Epithelial cell of esophagus (primary cell): Measurements from ENCODE around the gene ARHGAP10.
"Not testable (repeated sequence)": the region's sequence is repeated elsewhere in the genome, so short reads cannot be mapped to it uniquely, and the experiment has no call there.

ENCODE experiments used
- DNase-seq: peaks from one replicate; pipeline ENCODE4 v3.0.0; 2010; ENCODE audit warnings: low read depth
- H3K4me3 ChIP-seq: 2 replicates; pipeline ENCODE4 v1.5.1; 2011; ENCODE audit warnings: mild to moderate bottlenecking, low read length, control low read depth
- TF ChIP-seq, protein P1 (sequence below): IDR thresholded peaks from 2 replicates; pipeline ENCODE4 v1.5.1; 2011; ENCODE audit warnings: low read depth, mild to moderate bottlenecking, low read length, control low read depth, inconsistent platforms; ENCODE audit not compliant: insufficient read depth; ENCODE audit errors: missing control alignments

The ARHGAP10 gene

DNA sequence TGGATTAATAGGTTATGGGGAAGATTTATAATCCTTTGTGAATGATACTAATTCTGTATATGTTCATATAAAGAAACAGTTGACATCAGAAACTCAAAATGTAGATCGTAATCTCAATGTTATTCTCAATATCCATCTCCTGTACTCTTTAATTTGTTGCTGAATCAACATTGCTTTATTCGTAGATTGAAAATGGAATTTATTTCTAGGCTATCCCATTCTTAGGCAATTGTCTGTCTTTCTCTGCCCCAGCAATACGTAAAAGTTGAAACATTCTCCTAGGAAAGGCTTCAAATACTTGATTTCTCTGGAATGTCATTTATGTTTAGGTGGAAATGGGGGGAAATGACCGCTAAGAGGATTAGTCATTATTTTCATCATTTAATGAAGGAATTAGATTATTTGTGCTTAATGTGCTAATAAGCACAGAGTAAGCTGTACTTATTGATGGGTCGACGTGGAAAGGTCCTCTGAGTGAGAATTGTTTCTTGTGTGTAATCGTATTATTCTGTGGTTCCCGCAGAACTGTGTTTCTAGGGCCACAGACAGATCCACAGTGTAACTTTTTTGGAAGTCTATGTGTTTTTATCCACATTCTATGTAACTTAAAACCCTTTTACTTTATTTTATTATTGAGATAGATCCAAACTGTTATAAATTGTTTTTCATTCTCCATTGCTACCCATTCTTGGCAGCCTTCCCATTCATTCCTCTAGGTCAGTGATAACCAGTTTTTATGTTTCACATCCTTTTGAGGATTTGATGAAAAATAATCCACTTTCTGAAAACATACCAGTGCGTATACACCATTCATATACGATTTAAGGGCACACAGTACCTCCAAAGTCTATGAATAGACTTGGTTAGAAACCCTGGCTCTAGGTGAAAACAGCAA is 262.9 kb downstream of the ARHGAP10 start:
- TF ChIP-seq, protein P1, sequence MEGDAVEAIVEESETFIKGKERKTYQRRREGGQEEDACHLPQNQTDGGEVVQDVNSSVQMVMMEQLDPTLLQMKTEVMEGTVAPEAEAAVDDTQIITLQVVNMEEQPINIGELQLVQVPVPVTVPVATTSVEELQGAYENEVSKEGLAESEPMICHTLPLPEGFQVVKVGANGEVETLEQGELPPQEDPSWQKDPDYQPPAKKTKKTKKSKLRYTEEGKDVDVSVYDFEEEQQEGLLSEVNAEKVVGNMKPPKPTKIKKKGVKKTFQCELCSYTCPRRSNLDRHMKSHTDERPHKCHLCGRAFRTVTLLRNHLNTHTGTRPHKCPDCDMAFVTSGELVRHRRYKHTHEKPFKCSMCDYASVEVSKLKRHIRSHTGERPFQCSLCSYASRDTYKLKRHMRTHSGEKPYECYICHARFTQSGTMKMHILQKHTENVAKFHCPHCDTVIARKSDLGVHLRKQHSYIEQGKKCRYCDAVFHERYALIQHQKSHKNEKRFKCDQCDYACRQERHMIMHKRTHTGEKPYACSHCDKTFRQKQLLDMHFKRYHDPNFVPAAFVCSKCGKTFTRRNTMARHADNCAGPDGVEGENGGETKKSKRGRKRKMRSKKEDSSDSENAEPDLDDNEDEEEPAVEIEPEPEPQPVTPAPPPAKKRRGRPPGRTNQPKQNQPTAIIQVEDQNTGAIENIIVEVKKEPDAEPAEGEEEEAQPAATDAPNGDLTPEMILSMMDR: no peak
- DNase-seq: no peak
- no peak overlapping the region for H3K4me3 ChIP-seq

DNA sequence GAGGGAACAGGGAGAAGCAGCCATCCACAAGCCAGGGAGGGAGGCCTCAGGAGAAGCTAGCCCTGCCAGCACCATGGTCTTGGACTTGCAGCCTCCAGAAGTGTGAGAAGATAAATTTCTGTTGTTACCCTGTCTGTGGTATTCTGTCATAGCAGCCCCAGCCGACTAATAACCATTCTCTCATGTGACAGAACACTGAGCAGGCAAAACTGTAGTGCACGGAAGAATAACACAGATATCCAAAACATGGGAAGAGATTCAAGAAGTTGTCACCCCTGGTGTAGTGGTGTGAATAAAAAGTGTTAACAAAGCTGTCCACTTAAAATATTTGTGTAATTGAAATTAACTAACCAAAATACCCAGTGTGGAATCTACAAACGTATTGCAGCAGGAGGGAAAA is 265.0 kb downstream of the ARHGAP10 start:
- no peak for DNase-seq
- no peak overlapping the region for H3K4me3 ChIP-seq
- TF ChIP-seq, protein P1: no peak

DNA sequence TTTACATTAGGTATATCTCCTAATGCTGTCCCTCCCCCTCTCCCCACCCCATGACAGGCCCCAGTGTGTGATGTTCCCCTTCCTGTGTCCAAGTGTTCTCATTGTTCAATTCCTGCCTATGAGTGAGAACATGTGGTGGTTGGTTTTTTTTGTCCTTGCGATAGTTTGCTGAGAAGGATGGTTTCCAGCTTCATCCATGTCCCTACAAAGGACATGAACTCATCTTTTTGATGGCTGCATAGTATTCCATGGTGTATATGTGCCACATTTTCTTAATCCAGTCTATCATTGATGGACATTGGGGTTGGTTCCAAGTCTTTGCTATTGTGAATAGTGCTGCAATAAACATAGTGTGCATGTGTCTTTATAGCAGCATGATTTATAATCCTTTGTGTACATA is 268.1 kb downstream of the ARHGAP10 start:
- not testable (repeated sequence) for H3K4me3 ChIP-seq, DNase-seq

DNA sequence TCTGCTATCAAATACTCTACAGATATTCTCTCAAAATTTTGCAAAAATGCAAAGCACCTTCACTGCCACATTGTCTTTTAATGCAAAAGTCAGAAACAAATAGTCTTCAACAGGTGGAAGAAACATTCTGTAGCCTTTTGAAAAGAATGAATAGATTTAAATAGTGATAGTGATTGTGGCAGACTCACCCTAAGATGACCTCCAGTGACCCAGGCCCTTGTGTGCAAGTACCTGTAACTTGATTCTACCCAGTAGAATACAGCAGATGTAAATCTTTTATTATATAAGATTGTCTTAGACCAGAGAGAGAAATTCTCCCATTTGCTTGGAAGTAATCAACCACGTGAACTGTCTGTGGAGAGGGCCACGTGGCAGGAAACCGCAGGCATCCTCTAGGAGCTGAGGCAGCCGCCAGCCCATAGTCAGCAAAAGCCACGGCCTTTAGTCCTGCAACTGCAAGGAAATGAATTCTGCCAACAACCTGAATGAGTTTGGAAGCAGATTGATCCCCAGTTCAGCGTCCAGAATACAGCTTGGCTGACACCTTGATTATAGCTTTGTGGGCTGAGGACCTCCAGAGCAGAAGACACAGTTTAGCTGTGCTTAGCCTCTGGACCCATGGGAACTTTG is 272.5 kb downstream of the ARHGAP10 start:
- TF ChIP-seq, protein P1: no peak
- no peak overlapping the region for H3K4me3 ChIP-seq
- DNase-seq: no peak

DNA sequence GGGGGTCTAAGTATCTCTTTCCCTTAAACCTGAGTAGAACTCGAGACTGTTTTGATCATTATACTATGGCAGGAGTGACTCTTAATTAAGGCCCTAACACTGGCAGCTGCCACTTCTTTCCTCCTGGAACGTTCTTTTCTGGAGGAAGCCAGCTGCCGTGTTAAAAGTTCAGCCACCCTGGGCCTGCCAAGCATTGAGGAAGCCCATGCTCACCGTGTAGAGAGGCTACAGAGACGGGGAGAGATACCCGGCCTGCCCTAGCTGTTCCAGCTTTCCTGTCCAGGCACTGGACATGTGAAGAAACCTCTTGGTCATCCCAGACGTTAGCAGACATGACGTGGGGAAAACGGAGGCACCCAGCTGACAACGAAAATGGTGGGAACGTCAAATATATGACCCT is 274.1 kb downstream of the ARHGAP10 start:
- no peak for DNase-seq
- no peak overlapping the region for H3K4me3 ChIP-seq
- TF ChIP-seq, protein P1: no peak

DNA sequence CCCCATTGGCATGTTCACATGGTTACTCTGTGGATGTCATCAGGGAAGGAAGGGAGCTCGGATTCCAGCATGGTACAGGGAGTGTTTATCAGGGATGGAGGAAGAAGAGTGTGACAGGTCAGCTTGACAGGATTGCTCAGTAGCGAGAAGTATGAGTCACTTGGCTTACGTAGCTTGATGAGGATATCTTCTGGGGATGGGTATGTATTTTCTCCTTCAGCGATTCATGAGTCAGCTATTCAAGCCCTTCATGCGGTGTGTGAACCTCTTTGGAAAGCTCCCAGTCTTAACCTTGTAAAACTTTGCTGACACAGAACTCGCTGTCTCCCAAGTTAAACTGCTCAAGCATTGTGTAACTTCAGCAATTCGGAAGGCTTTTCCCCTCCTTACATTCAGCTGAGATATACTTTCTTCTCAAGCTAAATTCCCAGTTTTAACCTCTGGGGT is 275.4 kb downstream of the ARHGAP10 start:
- TF ChIP-seq, protein P1: no peak
- DNase-seq: peak; percentile 99
- no peak overlapping the region for H3K4me3 ChIP-seq

DNA sequence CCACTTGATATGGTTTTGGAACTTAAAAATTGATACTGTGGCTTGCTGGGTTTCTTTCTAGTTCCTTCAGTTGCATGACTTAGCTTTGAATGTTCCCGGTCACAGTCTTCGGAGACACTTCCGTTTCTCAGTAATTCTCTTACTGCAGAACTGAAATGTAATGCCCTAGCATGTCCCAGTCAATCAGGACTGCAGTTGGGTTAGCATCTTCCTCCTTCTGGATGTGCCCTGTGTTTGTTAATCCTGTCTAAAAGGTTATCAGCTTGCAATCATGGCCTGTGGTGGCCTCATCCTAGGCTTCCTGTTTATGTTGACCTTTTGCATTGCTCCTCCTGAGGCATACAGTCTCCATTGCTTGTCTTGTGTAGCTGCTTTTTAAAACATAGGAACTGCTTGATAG is 275.9 kb downstream of the ARHGAP10 start:
- TF ChIP-seq, protein P1: no peak
- no peak for DNase-seq
- no peak overlapping the region for H3K4me3 ChIP-seq
